Measurements from ENCODE around the gene RPL36.

RPL36 gene

DNA sequence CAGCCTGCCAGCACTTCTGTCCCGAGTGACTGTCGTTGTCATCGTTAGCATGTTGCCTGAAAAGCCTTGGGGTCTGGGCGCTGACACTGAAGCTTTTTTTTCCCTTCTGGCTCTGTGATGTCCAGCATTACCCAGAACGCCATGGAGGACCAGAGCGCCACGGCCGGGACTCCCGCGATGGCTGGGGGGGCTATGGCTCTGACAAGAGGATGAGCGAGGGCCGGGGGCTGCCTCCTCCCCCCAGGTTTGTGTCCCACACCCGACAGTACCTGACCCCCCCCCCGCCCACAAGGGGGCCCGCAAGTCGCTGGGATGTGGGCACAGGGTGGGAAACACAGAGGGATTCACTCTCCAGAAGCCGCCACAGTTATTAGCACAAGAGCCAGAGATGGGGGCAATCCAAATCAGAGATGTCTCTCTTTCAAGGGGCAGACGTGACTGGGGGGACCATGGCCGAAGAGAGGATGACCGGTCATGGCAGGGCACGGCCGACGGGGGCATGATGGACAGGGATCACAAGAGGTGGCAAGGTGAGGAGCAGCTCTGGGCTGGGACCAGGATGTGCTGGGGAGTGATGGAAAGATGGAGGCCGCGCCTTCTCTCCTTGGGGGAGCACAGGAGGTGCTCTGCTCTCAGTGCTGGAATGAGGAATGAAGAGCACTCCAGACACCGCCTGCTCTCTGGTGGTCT is 23.0 kb upstream of the RPL36 start:
- in situ Hi-C loops (cut with HindIII; ENCODE audit: low pct_ligation_motif_present, low sequenced_read_pairs) = no loop called here
- no peak for DNase-seq
- no peaks in the 10 kb centered on the region for H3K27me3 ChIP-seq (replicated peaks)
- no peak overlapping the region for H3K27ac ChIP-seq
- H3K4me3 ChIP-seq (ENCODE audit: low read depth, low read length) = no peak overlapping the region
- TF ChIP-seq, protein P1, sequence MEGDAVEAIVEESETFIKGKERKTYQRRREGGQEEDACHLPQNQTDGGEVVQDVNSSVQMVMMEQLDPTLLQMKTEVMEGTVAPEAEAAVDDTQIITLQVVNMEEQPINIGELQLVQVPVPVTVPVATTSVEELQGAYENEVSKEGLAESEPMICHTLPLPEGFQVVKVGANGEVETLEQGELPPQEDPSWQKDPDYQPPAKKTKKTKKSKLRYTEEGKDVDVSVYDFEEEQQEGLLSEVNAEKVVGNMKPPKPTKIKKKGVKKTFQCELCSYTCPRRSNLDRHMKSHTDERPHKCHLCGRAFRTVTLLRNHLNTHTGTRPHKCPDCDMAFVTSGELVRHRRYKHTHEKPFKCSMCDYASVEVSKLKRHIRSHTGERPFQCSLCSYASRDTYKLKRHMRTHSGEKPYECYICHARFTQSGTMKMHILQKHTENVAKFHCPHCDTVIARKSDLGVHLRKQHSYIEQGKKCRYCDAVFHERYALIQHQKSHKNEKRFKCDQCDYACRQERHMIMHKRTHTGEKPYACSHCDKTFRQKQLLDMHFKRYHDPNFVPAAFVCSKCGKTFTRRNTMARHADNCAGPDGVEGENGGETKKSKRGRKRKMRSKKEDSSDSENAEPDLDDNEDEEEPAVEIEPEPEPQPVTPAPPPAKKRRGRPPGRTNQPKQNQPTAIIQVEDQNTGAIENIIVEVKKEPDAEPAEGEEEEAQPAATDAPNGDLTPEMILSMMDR (IDR thresholded peaks at IDR 0.05; ENCODE audit: low read depth, low read length, missing control alignments) = no peak
- peaks cover 72% of the 10 kb centered on the region for H3K36me3 ChIP-seq (replicated peaks)

DNA sequence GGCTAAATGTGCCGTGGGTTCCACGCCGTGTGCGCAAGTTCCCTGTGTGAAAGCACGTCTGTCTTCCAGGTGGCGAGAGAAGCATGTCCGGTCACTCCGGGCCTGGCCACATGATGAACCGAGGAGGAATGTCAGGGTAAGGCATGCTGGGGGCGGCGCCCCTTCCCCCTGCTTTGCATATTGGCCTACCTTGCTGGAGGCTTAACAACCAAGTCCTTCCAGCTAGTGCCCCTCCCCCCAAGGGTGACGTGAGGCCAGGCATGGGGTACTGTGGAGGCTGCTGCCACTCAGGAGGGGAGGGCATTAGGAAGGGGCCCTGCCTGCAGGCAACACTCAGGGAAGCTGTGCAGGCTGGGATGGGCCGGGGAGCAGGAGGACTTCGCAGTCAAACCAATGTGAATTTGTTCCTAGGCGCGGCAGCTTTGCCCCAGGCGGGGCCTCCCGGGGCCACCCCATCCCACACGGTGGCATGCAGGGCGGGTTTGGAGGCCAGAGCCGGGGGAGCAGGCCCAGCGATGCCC is 22.3 kb upstream of the RPL36 start:
- H3K36me3 ChIP-seq (replicated peaks) = peaks cover 64% of the 10 kb centered on the region
- TF ChIP-seq, protein P1 (IDR thresholded peaks at IDR 0.05; ENCODE audit: low read depth, low read length, missing control alignments) = no peak
- no peak overlapping the region for H3K27ac ChIP-seq
- in situ Hi-C loops (cut with HindIII; ENCODE audit: low pct_ligation_motif_present, low sequenced_read_pairs) = no loop called here
- no peaks in the 10 kb centered on the region for H3K27me3 ChIP-seq (replicated peaks)
- DNase-seq = no peak
- H3K4me3 ChIP-seq (ENCODE audit: low read depth, low read length) = no peak overlapping the region

DNA sequence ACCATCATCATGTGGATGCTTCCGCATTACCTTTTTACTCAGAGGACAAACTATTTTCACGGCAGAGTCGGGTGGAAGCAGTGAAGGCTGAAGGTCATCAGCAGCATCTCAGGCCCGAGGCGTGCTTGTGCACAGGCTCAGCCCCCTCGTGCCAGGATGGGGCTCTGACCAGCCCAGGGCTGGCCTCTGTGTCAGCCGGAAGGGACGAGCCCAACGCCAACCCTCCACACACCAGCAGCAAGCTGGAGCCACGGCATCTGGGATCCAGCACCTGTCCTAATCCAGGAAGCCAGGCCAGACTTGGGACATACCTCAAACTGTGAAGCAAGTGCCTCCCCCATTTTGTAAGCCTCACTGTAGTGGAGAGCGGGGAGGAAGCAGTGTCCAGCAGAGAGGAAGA is 20.9 kb upstream of the RPL36 start:
- DNase-seq = no peak
- TF ChIP-seq, protein P1 (IDR thresholded peaks at IDR 0.05; ENCODE audit: low read depth, low read length, missing control alignments) = no peak
- no peaks in the 10 kb centered on the region for H3K27me3 ChIP-seq (replicated peaks)
- peaks cover 50% of the 10 kb centered on the region for H3K36me3 ChIP-seq (replicated peaks)
- in situ Hi-C loops (cut with HindIII; ENCODE audit: low pct_ligation_motif_present, low sequenced_read_pairs) = no loop called here
- no peak overlapping the region for H3K27ac ChIP-seq
- H3K4me3 ChIP-seq (ENCODE audit: low read depth, low read length) = no peak overlapping the region

DNA sequence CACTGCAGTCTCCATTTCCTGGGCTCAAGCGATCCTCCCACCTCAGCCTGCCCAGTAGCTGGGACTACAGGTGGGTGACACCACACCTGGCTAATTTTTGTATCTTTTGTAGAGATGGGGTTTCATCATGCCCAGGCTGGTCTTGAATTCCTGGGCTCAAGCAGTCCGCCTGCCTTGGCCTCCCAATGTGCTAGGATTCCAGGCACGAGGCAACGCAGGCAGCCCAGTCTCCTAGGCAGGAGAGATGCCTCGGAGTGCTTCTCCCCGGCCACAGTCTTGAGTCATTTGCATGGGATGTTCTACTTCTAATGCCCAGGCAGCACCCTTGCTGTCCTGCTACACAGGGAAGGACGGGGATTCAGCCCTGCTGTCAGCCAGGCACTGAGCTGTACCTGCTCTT is 18.5 kb upstream of the RPL36 start:
- in situ Hi-C loops (cut with HindIII; ENCODE audit: low pct_ligation_motif_present, low sequenced_read_pairs) = no loop called here
- Histone ChIP-seq H3K27ac (no peak overlapping the region), H3K27me3 (replicated peaks) (no peaks in the 10 kb centered on the region), H3K4me3 (ENCODE audit: low read depth, low read length) (no peak overlapping the region), H3K36me3 (replicated peaks) (peaks cover 31% of the 10 kb centered on the region)
- DNase-seq = no peak
- TF ChIP-seq, protein P1 (IDR thresholded peaks at IDR 0.05; ENCODE audit: low read depth, low read length, missing control alignments) = no peak

DNA sequence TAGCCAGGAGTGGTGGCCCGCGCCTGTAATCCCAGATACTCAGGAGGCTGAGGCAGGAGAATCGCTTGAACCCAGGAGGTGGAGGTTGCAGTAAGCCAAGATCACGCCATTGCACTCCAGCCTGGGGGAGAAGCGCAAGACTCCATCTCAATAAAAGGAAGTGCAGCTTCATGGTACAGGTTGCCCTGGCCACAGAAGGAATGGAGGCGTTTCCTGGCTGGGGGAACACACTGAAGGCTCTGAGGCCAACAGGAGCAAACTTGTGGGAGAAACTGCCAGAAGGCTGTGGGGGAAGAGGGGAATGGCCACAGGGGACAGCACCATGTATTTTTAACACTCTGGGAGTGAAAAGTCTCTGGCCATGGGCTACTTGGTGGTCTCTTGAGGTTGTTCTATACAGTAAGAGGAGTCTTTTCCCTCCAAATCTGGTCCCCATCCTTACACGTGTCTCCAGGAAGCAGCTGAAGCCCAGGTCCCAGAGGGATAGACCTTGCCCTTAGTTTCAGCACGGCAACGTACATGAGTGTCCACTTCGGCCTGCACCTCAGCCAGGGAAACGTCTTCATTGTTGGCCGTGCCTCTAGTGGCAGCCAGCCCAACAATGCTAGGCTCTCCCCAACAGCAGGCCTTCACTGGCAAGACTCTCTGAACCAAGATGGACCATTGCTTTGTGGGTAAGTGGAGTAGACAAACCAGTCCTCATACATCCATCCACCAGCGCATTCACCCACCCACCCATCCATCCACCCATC is 17.2 kb upstream of the RPL36 start:
- TF ChIP-seq, protein P1 (IDR thresholded peaks at IDR 0.05; ENCODE audit: low read depth, low read length, missing control alignments) = no peak
- Histone ChIP-seq H3K4me3 (ENCODE audit: low read depth, low read length) (no peak overlapping the region), H3K27ac (no peak overlapping the region), H3K36me3 (replicated peaks) (peaks cover 19% of the 10 kb centered on the region), H3K27me3 (replicated peaks) (no peaks in the 10 kb centered on the region)
- in situ Hi-C loops (cut with HindIII; ENCODE audit: low pct_ligation_motif_present, low sequenced_read_pairs) = no loop called here
- DNase-seq = no peak
